Common myeloid progenitor, CD34-positive (primary cell): ENCODE results near the gene PXN.
A peak's percentile ranks its signal among the peaks of the same experiment; 100 is the strongest.

Experiments
- CTCF ChIA-PET: fragments of 350-600 bp; sonication (Branson Sonifier 250); formaldehyde crosslinking; loops from one replicate; lab custom pipeline; 2021; ENCODE audit warnings: antibody characterized with exemption; lab: Charles Lee
- POLR2A ChIA-PET: fragments of 350-600 bp; sonication (Branson Sonifier 250); formaldehyde crosslinking; loops from one replicate; lab custom pipeline; 2021; ENCODE audit warnings: antibody characterized with exemption; lab: Charles Lee
- DNase-seq, 3 donors: peaks; one replicate each; pipeline versions ENCODE4 v3.0.0 to v3.0.0-alpha.2; 2013
- H3K27ac ChIP-seq, 2 experiments: 1 replicate in 1 of 2; 2 replicates in 1 of 2; pipeline ENCODE4 v1.7.0; 2013; ENCODE audit warnings: inconsistent platforms in 2 of 2, low read length in 2 of 2, mild to moderate bottlenecking in 2 of 2, low read depth in 1 of 2, moderate library complexity in 1 of 2; ENCODE audit not compliant: severe bottlenecking in 2 of 2, insufficient read depth in 1 of 2, poor library complexity in 1 of 2
- H3K27me3 ChIP-seq, 5 experiments: replicated peaks in 2 of 5; 1 replicate in 3 of 5; 2 replicates in 2 of 5; pipeline versions ENCODE4 v1.6.1 to v1.7.0; 2013; ENCODE audit warnings: low read length in 4 of 5, mild to moderate bottlenecking in 2 of 5, moderate library complexity in 2 of 5, inconsistent platforms in 1 of 5; ENCODE audit not compliant: insufficient read depth in 5 of 5, control insufficient read depth in 4 of 5
- H3K36me3 ChIP-seq, 4 experiments: 1 replicate in 2 of 4; 2 replicates in 2 of 4; pipeline versions ENCODE4 v1.6.1 to v1.7.0; 2013; ENCODE audit warnings: low read length in 3 of 4, control low read depth in 1 of 4, mild to moderate bottlenecking in 1 of 4; ENCODE audit not compliant: control insufficient read depth in 4 of 4, insufficient read depth in 4 of 4
- H3K4me1 ChIP-seq, 4 experiments: 1 replicate in 3 of 4; 2 replicates in 1 of 4; pipeline versions ENCODE4 v1.6.1 to v1.7.1; 2013; ENCODE audit warnings: low read length in 3 of 4, mild to moderate bottlenecking in 3 of 4, control low read depth in 1 of 4, inconsistent platforms in 1 of 4, moderate library complexity in 1 of 4; ENCODE audit not compliant: control insufficient read depth in 4 of 4, insufficient read depth in 4 of 4; ENCODE audit errors: control extremely low read depth in 1 of 4
- H3K4me3 ChIP-seq, 7 experiments: 1 replicate in 4 of 7; 2 replicates in 3 of 7; pipeline versions ENCODE4 v1.5.1 to v1.7.0; 2013; ENCODE audit warnings: mild to moderate bottlenecking in 7 of 7, low read length in 6 of 7, moderate library complexity in 6 of 7, inconsistent platforms in 2 of 7, low read depth in 2 of 7, control low read depth in 1 of 7; ENCODE audit not compliant: insufficient read depth in 4 of 7, control insufficient read depth in 1 of 7; ENCODE audit errors: extremely low read depth in 1 of 7
- H3K9me3 ChIP-seq, 5 experiments: 1 replicate in 4 of 5; 2 replicates in 1 of 5; pipeline versions ENCODE4 v1.6.1 to v1.7.1; 2013; ENCODE audit warnings: low read length in 4 of 5, mild to moderate bottlenecking in 2 of 5, inconsistent platforms in 1 of 5, low read depth in 1 of 5, moderate library complexity in 1 of 5; ENCODE audit not compliant: control insufficient read depth in 4 of 5, insufficient read depth in 2 of 5; ENCODE audit errors: control extremely low read depth in 1 of 5
- WGBS: methylation state at CpG from one replicate; pipeline ENCODE4 v1.1.5; 2013; ENCODE audit not compliant: insufficient coverage; 5-methylcytosine and 5-hydroxymethylcytosine counted together

The PXN gene

DNA sequence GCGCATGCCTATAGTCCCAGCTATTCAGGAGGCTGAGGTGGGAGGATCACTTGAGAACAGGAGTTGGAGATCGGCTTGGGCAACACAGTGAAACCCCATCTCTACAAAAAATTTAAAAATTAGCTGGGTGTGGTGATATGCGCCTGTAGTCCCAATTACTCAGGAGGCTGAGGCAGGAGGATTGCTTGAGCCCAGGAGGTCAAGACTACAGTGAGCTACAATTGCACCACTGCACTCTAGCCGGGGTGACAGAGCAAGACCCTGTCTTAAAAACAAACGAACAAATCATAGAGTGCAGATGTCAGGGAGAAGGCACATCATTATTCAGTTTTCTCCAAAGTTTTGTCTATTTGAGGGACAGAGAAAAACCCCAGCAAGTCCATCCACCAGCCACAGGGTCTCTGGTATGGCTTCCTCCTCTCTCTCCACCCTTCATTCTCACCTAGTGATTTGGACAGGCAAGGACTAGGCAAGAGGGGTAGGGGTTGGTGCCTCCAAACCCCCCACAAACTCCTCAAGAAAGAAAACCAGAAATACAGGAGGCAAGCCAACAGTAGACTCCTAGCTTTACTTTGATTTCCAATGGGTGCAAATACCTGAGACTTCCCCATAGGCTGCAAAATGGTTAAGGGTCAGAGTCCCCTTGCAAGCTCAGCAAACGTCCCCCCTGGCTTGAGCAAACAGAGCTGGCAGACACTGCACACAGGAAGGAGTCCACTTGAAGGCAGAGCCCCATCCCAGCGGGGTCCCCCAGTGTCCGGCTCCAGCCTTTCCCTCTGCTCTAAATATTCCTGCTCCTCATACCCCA, 38.1 kb downstream of the PXN start:
- no peak for DNase-seq
- POLR2A ChIA-PET: interaction anchor here (1.7 to 9.1 kb wide), 5 partner anchors 11 to 64 kb away, joined by 6 to 113 read pairs (median 14); partner anchors contain the start of genes PXN, RNU4-1, RNU4-2 and RPLP0
- Histone ChIP-seq H3K4me3 (no peak overlapping the region), H3K4me1 (peaks cover 23 to 87% (median 78%) of the 10 kb centered on the region in 4 experiments), H3K27ac (peak overlapping the region in 1 of 2 experiments; percentile 18), H3K9me3 (no peaks in the 10 kb centered on the region), H3K36me3 (peaks cover 3 to 19% (median 11%) of the 10 kb centered on the region in 4 experiments), H3K27me3 (no peaks in the 10 kb centered on the region)
- 98% methylated on average over 5 of the region's 8 CpGs for WGBS
- CTCF ChIA-PET: interaction anchor here (1.0 to 17.6 kb wide), 19 partner anchors 9 to 100 kb away, joined by 3 to 879 read pairs (median 5); partner anchors contain the start of genes PLA2G1B, PXN, RNU4-1 and RNU4-2

- peak in 2 of 3 donors; percentile 41 to 48 for DNase-seq
- ChIA-PET POLR2A (interaction anchor here (1.1 to 9.1 kb wide), 2 partner anchors 46 to 66 kb away, joined by 4 to 113 read pairs; partner anchors contain the start of genes RNU4-1 and RNU4-2), CTCF (interaction anchor here (1.5 to 17.6 kb wide), 9 partner anchors 8 to 98 kb away, joined by 4 to 879 read pairs (median 8); partner anchors contain the start of genes PXN, RNU4-1, RNU4-2 and RPLP0)
- H3K27me3 ChIP-seq: no peaks in the 10 kb centered on the region
- 24% methylated on average over 11 of the region's 13 CpGs for whole genome bisulfite sequencing
- H3K27ac ChIP-seq: peak overlapping the region; percentile 9 to 76
- H3K9me3 ChIP-seq: no peaks in the 10 kb centered on the region
- peaks cover 7 to 33% (median 22%) of the 10 kb centered on the region in 4 experiments for H3K36me3 ChIP-seq
- peaks cover 14 to 73% (median 64%) of the 10 kb centered on the region in 4 experiments for H3K4me1 ChIP-seq
- peak overlapping the region in 6 of 7 experiments; percentile 27 to 77 (median 60) for H3K4me3 ChIP-seq
Measured at GRCh38 chr12:120225852-120226640, 39.5 kb downstream of the PXN start.

GRCh38 chr12:120225200-120225558, 40.4 kb downstream of the PXN start:
- ChIA-PET CTCF (interaction anchor here (1.6 to 17.6 kb wide), 5 partner anchors 15 to 66 kb away, joined by 4 to 879 read pairs (median 58); partner anchors contain the start of genes PXN, RNU4-1, RNU4-2 and RPLP0), POLR2A (interaction anchor here (0.6 to 9.1 kb wide), 4 partner anchors 24 to 67 kb away, joined by 3 to 113 read pairs (median 6); partner anchors contain the start of genes RNU4-1, RNU4-2 and RPLP0)
- Histone ChIP-seq H3K27ac (peak overlapping the region in 1 of 2 experiments; percentile 76), H3K36me3 (peaks cover 7 to 42% (median 29%) of the 10 kb centered on the region in 4 experiments), H3K4me3 (peak overlapping the region in 5 of 7 experiments; percentile 52 to 77 (median 66)), H3K4me1 (peaks cover 8 to 65% (median 55%) of the 10 kb centered on the region in 4 experiments), H3K9me3 (no peaks in the 10 kb centered on the region), H3K27me3 (no peaks in the 10 kb centered on the region)
- DNase-seq: peak in 1 of 3 donors; percentile 23
- 33% methylated on average over 9 of the region's 9 CpGs for WGBS

DNA sequence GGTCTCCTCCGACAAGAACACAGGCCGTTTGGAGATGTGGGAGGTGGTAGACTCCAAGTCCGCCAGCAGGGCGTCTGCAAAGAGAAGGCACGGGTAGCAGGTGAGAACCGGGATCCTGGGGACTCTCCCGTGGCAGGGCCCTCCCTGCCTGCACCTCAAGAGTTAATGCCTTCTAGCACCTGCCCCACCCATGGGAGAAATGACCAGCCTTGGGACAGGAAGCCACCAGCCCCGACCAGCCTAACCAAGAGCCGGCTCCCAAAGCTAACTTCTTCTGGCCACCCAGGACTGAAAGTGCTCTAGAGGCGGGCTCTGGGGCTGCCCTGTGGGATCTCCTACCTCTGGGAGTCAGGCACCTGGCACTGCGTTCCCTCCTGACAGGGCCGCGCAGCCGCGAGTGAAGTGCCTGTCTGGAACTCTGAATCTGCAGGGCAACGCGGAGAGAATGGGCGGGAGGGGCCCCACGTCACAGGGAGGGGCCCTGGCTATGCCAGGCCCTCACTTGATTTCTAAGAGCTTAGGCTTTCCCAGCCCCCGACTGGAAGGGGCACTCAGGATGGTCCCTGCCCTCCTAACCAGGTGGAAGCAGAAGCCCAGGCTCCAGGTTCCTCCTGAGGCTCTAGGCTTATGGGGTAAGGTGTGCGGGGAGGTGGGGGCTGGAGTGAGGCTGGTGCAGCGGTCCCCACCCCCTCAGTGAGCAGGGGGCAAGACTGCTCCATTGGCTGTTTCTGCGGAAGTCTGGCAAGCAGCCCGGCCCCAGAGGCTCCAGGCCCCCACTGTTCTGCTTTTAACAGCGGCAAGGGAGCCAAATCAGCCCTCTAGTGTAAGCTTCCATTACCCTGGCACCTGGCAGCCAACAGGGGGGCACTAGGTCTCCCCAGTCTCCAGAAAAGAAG, 41.0 kb downstream of the PXN start:
- Histone ChIP-seq H3K36me3 (peaks cover 7 to 48% (median 33%) of the 10 kb centered on the region in 4 experiments), H3K27ac (peak overlapping the region in 1 of 2 experiments; percentile 76), H3K27me3 (no peaks in the 10 kb centered on the region), H3K9me3 (no peaks in the 10 kb centered on the region), H3K4me3 (peak overlapping the region in 6 of 7 experiments; percentile 25 to 77 (median 60)), H3K4me1 (peaks cover 6 to 58% (median 49%) of the 10 kb centered on the region in 4 experiments)
- ChIA-PET POLR2A (interaction anchor here (0.6 to 9.1 kb wide), 5 partner anchors 23 to 67 kb away, joined by 3 to 113 read pairs (median 3); partner anchors contain the start of genes RNU4-1, RNU4-2 and RPLP0), CTCF (interaction anchor here (1.6 to 17.6 kb wide), 4 partner anchors 14 to 67 kb away, joined by 4 to 879 read pairs (median 61); partner anchors contain the start of genes PXN, RNU4-1, RNU4-2 and RPLP0)
- WGBS: 30% methylated on average over 24 of the region's 25 CpGs
- peak; percentile 66 to 90 (median 85) for DNase-seq

- peaks cover 7 to 57% (median 37%) of the 10 kb centered on the region in 4 experiments for H3K36me3 ChIP-seq
- H3K9me3 ChIP-seq: no peaks in the 10 kb centered on the region
- DNase-seq: no peak
- no peak overlapping the region for H3K27ac ChIP-seq
- CTCF ChIA-PET: interaction anchor here (6.5 to 17.6 kb wide), 3 partner anchors 21 to 68 kb away, joined by 58 to 879 read pairs (median 64); partner anchors contain the start of genes PXN, RNU4-1, RNU4-2 and RPLP0
- no peaks in the 10 kb centered on the region for H3K27me3 ChIP-seq
- peaks cover 2 to 50% (median 40%) of the 10 kb centered on the region in 4 experiments for H3K4me1 ChIP-seq
- WGBS: 93% methylated on average over 13 of the region's 19 CpGs
- H3K4me3 ChIP-seq: peak overlapping the region in 1 of 7 experiments; percentile 70
- POLR2A ChIA-PET: interaction anchor here (1.1 kb wide), 1 partner anchor 22 kb away, joined by 4 read pairs; the partner anchor contains the start of gene RPLP0
Measured at GRCh38 chr12:120223458-120224303, 41.8 kb downstream of the PXN start.
